Trophoblast cell (in vitro differentiated cells and primary cell): ENCODE results near the gene CHST11.

Source experiments
- DNase-seq, 2 donors: peaks; one replicate each; pipeline ENCODE4 v3.0.0-alpha.2; 2016
- H2AFZ ChIP-seq: 2 replicates; pipeline ENCODE4 v1.6.1; 2013; ENCODE audit warnings: low read length, moderate library complexity, mild to moderate bottlenecking; ENCODE audit not compliant: insufficient read depth, poor library complexity
- H2AK5ac ChIP-seq: 2 replicates; pipeline ENCODE4 v1.6.1; 2013; ENCODE audit warnings: mild to moderate bottlenecking, low read length
- H2BK120ac ChIP-seq: 2 replicates; pipeline ENCODE4 v1.6.1; 2013; ENCODE audit warnings: low read length, mild to moderate bottlenecking, moderate library complexity; ENCODE audit not compliant: insufficient read depth, poor library complexity
- H2BK12ac ChIP-seq: 2 replicates; pipeline ENCODE4 v1.6.1; 2013; ENCODE audit warnings: mild to moderate bottlenecking, low read length, moderate library complexity
- H2BK5ac ChIP-seq: 2 replicates; pipeline ENCODE4 v1.6.1; 2013; ENCODE audit warnings: low read length, low read depth, moderate library complexity, mild to moderate bottlenecking; ENCODE audit not compliant: poor library complexity
- H3K14ac ChIP-seq: 2 replicates; pipeline ENCODE4 v1.6.1; 2013; ENCODE audit warnings: mild to moderate bottlenecking, low read length
- H3K18ac ChIP-seq: 2 replicates; pipeline ENCODE4 v1.6.1; 2013; ENCODE audit warnings: mild to moderate bottlenecking, low read length
- H3K23ac ChIP-seq: 2 replicates; pipeline ENCODE4 v1.6.1; 2013; ENCODE audit warnings: low read length
- H3K27ac ChIP-seq: 2 replicates; pipeline ENCODE4 v1.5.1; 2013; ENCODE audit warnings: low read depth, mild to moderate bottlenecking, inconsistent platforms, low read length, moderate library complexity
- H3K27me3 ChIP-seq: 2 replicates; pipeline ENCODE4 v1.6.1; 2013; ENCODE audit warnings: inconsistent platforms, mild to moderate bottlenecking, low read length, moderate library complexity; ENCODE audit not compliant: insufficient read depth
- H3K36me3 ChIP-seq, 2 experiments: 1 replicate in 1 of 2; 2 replicates in 1 of 2; pipeline ENCODE4 v1.6.1; 2013; ENCODE audit warnings: low read length in 2 of 2, mild to moderate bottlenecking in 2 of 2, moderate library complexity in 1 of 2; ENCODE audit not compliant: insufficient read depth in 2 of 2, control insufficient read depth in 1 of 2
- H3K4ac ChIP-seq: 2 replicates; pipeline ENCODE4 v1.6.1; 2013; ENCODE audit warnings: low read depth, mild to moderate bottlenecking, low read length, moderate library complexity
- H3K4me1 ChIP-seq, 2 experiments: 1 replicate in 1 of 2; 2 replicates in 1 of 2; pipeline ENCODE4 v1.6.1; 2013; ENCODE audit warnings: low read length in 2 of 2, mild to moderate bottlenecking in 2 of 2, moderate library complexity in 1 of 2; ENCODE audit not compliant: insufficient read depth in 2 of 2, control insufficient read depth in 1 of 2
- H3K4me2 ChIP-seq: 2 replicates; pipeline ENCODE4 v1.6.1; 2013; ENCODE audit warnings: inconsistent platforms, mild to moderate bottlenecking, low read length, moderate library complexity
- H3K4me3 ChIP-seq: 2 replicates; pipeline ENCODE4 v1.5.1; 2013; ENCODE audit warnings: mild to moderate bottlenecking, low read depth, low read length, inconsistent platforms
- H3K79me1 ChIP-seq: one replicate; pipeline ENCODE4 v1.6.1; 2013; ENCODE audit warnings: low read length
- H3K79me2 ChIP-seq: 2 replicates; pipeline ENCODE4 v1.6.1; 2013; ENCODE audit warnings: low read length, mild to moderate bottlenecking; ENCODE audit not compliant: control insufficient read depth, insufficient read depth, poor library complexity
- H3K9ac ChIP-seq: 2 replicates; pipeline ENCODE4 v1.6.1; 2013; ENCODE audit warnings: mild to moderate bottlenecking, low read length
- H3K9me3 ChIP-seq: 2 replicates; pipeline ENCODE4 v1.6.1; 2013; ENCODE audit warnings: low read depth, mild to moderate bottlenecking, control low read depth, inconsistent platforms, low read length; ENCODE audit not compliant: insufficient read depth
- H4K12ac ChIP-seq: 2 replicates; pipeline ENCODE4 v1.6.1; 2013; ENCODE audit warnings: low read depth, mild to moderate bottlenecking, low read length, moderate library complexity
- H4K8ac ChIP-seq: 2 replicates; pipeline ENCODE4 v1.6.1; 2013; ENCODE audit warnings: low read depth, mild to moderate bottlenecking, low read length, moderate library complexity
- H4K91ac ChIP-seq: one replicate; pipeline ENCODE4 v1.6.1; 2013; ENCODE audit warnings: low read depth, mild to moderate bottlenecking, low read length, moderate library complexity
- WGBS: extraction: QIAGEN DNeasy Blood & Tissue Kit; methylation state at CpG from one replicate; pipeline ENCODE4 v1.1.7; 2013; ENCODE audit warnings: missing lambda C conversion rate; ENCODE audit not compliant: insufficient read length, insufficient coverage; ENCODE audit errors: extremely low coverage; 5-methylcytosine and 5-hydroxymethylcytosine counted together

Gene CHST11

GRCh38 chr12:104579718-104580495 lies 123.2 kb downstream of the CHST11 start:
- Histone ChIP-seq H3K36me3 (no peaks in the 10 kb centered on the region), H3K79me1 (peaks cover 2% of the 10 kb centered on the region), H4K12ac (no peak overlapping the region), H3K4me1 (peaks cover 14 to 16% of the 10 kb centered on the region in 2 experiments), H3K4me2 (no peak overlapping the region), H3K9ac (no peak overlapping the region), H2AFZ (no peak overlapping the region), H3K9me3 (no peaks in the 10 kb centered on the region), H4K91ac (no peak overlapping the region), H3K4ac (no peak overlapping the region), H3K23ac (no peak overlapping the region), H3K4me3 (no peak overlapping the region), H3K79me2 (no peaks in the 10 kb centered on the region), H2BK12ac (no peak overlapping the region), H3K14ac (no peak overlapping the region), H3K18ac (no peak overlapping the region), H2BK120ac (no peak overlapping the region), H3K27ac (no peak overlapping the region), H2AK5ac (no peak overlapping the region), H4K8ac (no peak overlapping the region), H2BK5ac (no peak overlapping the region), H3K27me3 (no peaks in the 10 kb centered on the region)
- no CpG with 5 or more reads among the region's 7 CpGs for WGBS
- no peak for DNase-seq

- H3K9me3 ChIP-seq: no peaks in the 10 kb centered on the region
- H3K14ac ChIP-seq: no peak overlapping the region
- no peak overlapping the region for H3K18ac ChIP-seq
- H3K4me3 ChIP-seq: no peak overlapping the region
- H3K27me3 ChIP-seq: no peaks in the 10 kb centered on the region
- H4K8ac ChIP-seq: no peak overlapping the region
- no peak overlapping the region for H2BK12ac ChIP-seq
- H3K23ac ChIP-seq: no peak overlapping the region
- no peak overlapping the region for H3K27ac ChIP-seq
- no peak overlapping the region for H3K9ac ChIP-seq
- H3K79me1 ChIP-seq: peaks cover 10% of the 10 kb centered on the region
- H2AFZ ChIP-seq: no peak overlapping the region
- WGBS: no CpG with 5 or more reads among the region's 2 CpGs
- H2BK5ac ChIP-seq: no peak overlapping the region
- no peak overlapping the region for H4K91ac ChIP-seq
- H3K4me2 ChIP-seq: no peak overlapping the region
- no peak overlapping the region for H3K4ac ChIP-seq
- H3K36me3 ChIP-seq: no peaks in the 10 kb centered on the region
- no peak overlapping the region for H4K12ac ChIP-seq
- no peak overlapping the region for H2BK120ac ChIP-seq
- DNase-seq: no peak
- H2AK5ac ChIP-seq: no peak overlapping the region
- H3K4me1 ChIP-seq: peaks cover 21 to 23% of the 10 kb centered on the region in 2 experiments
- no peaks in the 10 kb centered on the region for H3K79me2 ChIP-seq
These were observed 124.3 kb downstream of the CHST11 start for GRCh38 chr12:104581005-104581570.

GRCh38 chr12:104582739-104583138 lies 126.0 kb downstream of the CHST11 start:
- Histone ChIP-seq H2AFZ (no peak overlapping the region), H3K27me3 (no peaks in the 10 kb centered on the region), H4K12ac (no peak overlapping the region), H3K9ac (no peak overlapping the region), H4K8ac (no peak overlapping the region), H3K36me3 (no peaks in the 10 kb centered on the region), H3K23ac (no peak overlapping the region), H3K79me2 (no peaks in the 10 kb centered on the region), H3K9me3 (no peaks in the 10 kb centered on the region), H3K4me1 (peaks cover 23 to 26% of the 10 kb centered on the region in 2 experiments), H3K18ac (no peak overlapping the region), H2BK120ac (no peak overlapping the region), H3K79me1 (peaks cover 17% of the 10 kb centered on the region), H2AK5ac (no peak overlapping the region), H3K4ac (no peak overlapping the region), H3K14ac (no peak overlapping the region), H3K4me2 (no peak overlapping the region), H3K27ac (no peak overlapping the region), H2BK12ac (no peak overlapping the region), H3K4me3 (no peak overlapping the region), H4K91ac (no peak overlapping the region), H2BK5ac (no peak overlapping the region)
- no CpG with 5 or more reads among the region's 4 CpGs for WGBS
- no peak for DNase-seq

GRCh38 chr12:104583301-104583700 lies 126.6 kb downstream of the CHST11 start:
- peaks cover 19 to 24% of the 10 kb centered on the region in 2 experiments for H3K4me1 ChIP-seq
- H3K4me2 ChIP-seq: no peak overlapping the region
- H3K36me3 ChIP-seq: no peaks in the 10 kb centered on the region
- H2AK5ac ChIP-seq: no peak overlapping the region
- H3K9me3 ChIP-seq: no peaks in the 10 kb centered on the region
- H3K9ac ChIP-seq: no peak overlapping the region
- H4K12ac ChIP-seq: no peak overlapping the region
- H4K8ac ChIP-seq: no peak overlapping the region
- no peak overlapping the region for H3K4me3 ChIP-seq
- no peak for DNase-seq
- H2BK12ac ChIP-seq: no peak overlapping the region
- no peak overlapping the region for H3K27ac ChIP-seq
- WGBS: no CpG with 5 or more reads among the region's 4 CpGs
- H4K91ac ChIP-seq: no peak overlapping the region
- no peak overlapping the region for H2BK5ac ChIP-seq
- no peak overlapping the region for H2AFZ ChIP-seq
- H3K79me2 ChIP-seq: no peaks in the 10 kb centered on the region
- H3K27me3 ChIP-seq: no peaks in the 10 kb centered on the region
- H3K18ac ChIP-seq: no peak overlapping the region
- no peak overlapping the region for H3K14ac ChIP-seq
- no peak overlapping the region for H2BK120ac ChIP-seq
- peaks cover 20% of the 10 kb centered on the region for H3K79me1 ChIP-seq
- no peak overlapping the region for H3K4ac ChIP-seq
- no peak overlapping the region for H3K23ac ChIP-seq
